Fibroblast of the aortic adventitia (primary cell): ENCODE results near the gene WDR70. TPM values are rescaled to one million over a fixed set of nuclear protein-coding genes. Genes with fewer than 3 reads are reported as not detected.
"Not testable (repeated sequence)": the region's sequence is repeated elsewhere in the genome, so short reads cannot be mapped to it uniquely, and the experiment has no call there.

Experiments
- DNase-seq: peaks from one replicate; pipeline ENCODE4 v3.0.0-alpha.2; 2010; ENCODE audit warnings: low read depth
- H3K4me3 ChIP-seq: 2 replicates; pipeline ENCODE4 v1.5.1; 2011; ENCODE audit warnings: low read depth, mild to moderate bottlenecking, control low read depth, low read length, moderate library complexity
- total RNA-seq: library from RNA; depleted of rRNA; stranded (reverse); fragments of >200 nt; gene quantifications from 2 replicates; pipeline ENCODE4 v1.2.3, GENCODE V29; 2012; ENCODE audit warnings: low replicate concordance
- TF ChIP-seq, protein P1 (sequence below): IDR thresholded peaks from 2 replicates; pipeline ENCODE4 v1.5.1; 2011; ENCODE audit warnings: mild to moderate bottlenecking, low read length, control low read depth, inconsistent platforms; ENCODE audit not compliant: insufficient read depth

WDR70 gene
- total RNA-seq, 1 donor = 24.6 TPM

DNA sequence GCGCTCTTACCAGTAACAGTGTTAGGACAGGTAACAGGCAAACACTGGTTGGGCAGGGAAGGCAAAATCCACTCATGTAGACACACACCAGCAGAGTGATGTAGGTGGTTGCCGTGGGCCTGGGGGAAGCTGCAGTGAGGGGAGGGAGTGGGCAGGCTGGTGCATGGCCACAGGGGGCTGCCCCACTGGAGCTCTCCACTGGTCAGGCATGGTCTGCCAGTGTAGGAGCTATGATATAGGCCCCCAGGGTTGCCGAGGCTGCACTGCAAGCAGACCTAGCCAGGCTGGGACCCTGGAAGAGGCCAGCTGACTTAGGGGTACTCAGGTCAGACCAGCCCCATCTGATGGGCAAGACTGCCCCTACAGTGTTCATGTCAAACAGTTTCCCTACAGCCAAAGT, 306.1 kb downstream of the WDR70 start:
- H3K4me3 ChIP-seq = no peak overlapping the region
- TF ChIP-seq, protein P1, sequence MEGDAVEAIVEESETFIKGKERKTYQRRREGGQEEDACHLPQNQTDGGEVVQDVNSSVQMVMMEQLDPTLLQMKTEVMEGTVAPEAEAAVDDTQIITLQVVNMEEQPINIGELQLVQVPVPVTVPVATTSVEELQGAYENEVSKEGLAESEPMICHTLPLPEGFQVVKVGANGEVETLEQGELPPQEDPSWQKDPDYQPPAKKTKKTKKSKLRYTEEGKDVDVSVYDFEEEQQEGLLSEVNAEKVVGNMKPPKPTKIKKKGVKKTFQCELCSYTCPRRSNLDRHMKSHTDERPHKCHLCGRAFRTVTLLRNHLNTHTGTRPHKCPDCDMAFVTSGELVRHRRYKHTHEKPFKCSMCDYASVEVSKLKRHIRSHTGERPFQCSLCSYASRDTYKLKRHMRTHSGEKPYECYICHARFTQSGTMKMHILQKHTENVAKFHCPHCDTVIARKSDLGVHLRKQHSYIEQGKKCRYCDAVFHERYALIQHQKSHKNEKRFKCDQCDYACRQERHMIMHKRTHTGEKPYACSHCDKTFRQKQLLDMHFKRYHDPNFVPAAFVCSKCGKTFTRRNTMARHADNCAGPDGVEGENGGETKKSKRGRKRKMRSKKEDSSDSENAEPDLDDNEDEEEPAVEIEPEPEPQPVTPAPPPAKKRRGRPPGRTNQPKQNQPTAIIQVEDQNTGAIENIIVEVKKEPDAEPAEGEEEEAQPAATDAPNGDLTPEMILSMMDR = no peak
- no peak for DNase-seq

DNA sequence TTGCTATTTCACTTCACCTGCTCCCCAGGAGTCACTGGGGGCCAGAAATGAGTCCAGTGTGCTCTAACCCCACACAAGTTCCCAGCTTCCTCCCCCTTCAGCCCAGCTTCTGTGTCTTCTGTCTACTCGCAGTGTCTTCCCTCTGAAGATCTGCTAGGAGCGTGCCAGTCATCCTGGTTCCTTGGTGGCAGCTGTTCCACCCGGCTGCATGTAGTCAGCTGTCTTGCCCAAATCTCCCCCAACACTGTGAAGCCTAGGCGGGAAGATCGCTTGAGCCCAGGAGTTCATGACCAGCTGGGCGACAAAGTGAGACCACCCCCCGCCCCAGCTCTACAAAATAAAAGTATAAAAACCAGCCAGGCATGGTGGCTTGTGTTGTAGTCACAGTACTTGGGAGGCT, 306.7 kb downstream of the WDR70 start:
- TF ChIP-seq, protein P1 = no peak
- H3K4me3 ChIP-seq = no peak overlapping the region
- no peak for DNase-seq

DNA sequence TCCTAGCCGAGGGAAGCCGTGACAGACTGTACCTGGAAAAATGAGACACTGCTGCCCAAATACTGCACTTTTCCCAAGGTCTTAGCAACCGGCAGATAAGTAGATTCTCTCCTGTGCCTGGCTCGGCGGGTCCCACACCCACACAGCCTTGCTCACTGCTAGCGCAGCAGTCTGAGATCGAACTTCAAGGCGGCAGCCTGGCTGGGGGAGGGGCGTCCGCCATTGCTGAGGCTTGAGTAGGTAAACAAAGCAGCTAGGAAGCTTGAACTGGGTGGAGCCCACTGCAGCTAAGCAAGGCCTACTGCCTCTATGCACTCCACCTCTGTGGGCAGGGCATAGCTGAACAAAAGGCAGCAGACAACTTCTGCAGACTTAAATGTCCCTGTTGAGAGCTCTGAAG, 309.8 kb downstream of the WDR70 start:
- not testable (repeated sequence) for DNase-seq, H3K4me3 ChIP-seq

DNA sequence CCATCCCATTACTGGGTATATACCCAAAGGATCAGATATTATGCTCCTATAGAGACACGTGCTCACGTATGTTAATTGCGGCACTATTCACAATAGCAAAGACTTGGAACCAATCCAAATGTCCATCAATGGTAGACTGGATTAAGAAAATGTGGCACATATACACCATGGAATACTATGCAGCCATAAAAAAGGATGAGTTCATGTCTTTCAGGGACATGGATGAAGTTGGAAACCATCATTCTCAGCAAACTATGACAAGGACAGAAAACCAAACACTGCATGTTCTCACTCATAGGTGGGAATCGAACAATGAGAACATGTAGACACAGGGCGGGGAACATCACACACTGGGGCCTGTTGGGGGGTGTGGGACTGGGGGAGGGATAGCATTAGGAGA, 315.2 kb downstream of the WDR70 start:
- not testable (repeated sequence) for DNase-seq, H3K4me3 ChIP-seq

DNA sequence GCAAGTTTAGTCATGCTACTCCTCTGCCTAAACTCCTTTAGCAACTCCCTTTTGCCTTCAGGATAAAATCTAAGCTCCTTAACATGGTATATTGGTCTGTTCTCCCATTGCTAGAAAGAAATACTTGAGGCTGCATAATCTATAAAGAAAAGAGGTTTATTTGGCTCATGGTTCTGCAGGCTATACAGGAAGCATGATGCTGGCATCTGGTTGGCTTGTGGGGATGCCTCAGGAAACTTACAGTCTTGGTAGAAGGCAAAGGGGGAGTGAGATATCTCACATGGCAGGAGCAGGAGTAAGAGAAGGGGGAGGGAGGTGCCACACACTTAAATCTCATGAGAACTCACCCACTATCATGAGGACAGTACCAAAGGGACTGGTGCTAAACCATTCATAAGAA, 315.7 kb downstream of the WDR70 start:
- no peak for DNase-seq
- TF ChIP-seq, protein P1 = no peak
- H3K4me3 ChIP-seq = no peak overlapping the region

DNA sequence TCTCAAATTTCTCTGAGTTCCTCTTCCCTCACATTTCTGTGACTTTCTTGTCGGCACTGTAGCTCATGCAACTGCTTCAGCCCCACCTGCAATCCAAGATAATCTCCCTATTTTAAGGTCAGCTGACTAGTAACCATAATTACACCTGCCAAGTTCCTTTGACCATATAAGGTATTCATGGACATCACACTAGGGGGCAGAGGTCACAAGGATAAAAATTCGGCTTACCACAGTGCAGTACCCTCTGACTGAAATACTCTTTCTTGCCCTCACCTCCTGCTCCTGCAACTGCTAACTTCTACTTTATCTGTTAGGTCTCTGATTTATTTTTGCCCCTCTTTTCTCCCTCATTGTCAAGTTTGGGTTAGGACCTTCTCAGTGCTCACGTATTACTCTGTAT, 316.5 kb downstream of the WDR70 start:
- TF ChIP-seq, protein P1 = no peak
- H3K4me3 ChIP-seq = no peak overlapping the region
- DNase-seq = no peak

DNA sequence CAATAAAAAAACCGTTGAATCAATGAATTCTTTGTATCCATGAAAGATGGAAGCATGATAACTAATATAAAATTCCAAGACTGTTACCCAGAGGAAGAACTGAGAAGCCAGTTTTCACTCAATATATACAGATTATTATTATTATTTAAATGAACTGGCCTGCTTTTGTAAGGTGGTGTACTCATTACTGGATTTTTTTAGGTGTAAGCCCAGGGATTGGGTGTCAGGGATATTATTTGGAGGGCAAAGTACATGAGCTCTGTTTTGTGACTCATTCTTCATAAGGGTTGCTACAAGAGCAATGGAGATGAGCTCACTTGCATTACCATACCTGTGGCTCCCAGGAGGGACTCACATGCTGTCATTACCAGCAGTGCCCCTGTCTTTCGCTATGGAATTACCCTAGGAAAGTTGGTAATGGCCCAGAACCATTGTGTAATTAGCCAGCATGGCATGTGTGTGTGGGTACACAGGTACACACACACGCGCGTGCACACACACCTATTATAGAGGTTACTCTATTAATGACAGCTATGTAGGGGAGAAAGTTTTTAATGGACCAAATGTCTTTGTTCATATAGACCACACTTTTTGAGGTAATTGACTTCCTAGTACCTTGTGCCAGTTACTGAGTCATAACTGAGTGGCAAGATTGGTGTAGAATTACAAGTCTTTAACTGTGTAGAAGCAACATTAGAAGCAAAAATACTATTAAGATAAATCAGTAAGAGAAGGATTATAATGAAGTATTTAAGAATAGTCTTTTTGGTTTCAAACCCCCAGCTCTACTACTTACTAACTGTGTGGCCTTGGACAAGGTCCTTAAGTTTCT, 317.3 kb downstream of the WDR70 start:
- H3K4me3 ChIP-seq = no peak overlapping the region
- TF ChIP-seq, protein P1 = no peak
- peak; percentile 61 for DNase-seq

DNA sequence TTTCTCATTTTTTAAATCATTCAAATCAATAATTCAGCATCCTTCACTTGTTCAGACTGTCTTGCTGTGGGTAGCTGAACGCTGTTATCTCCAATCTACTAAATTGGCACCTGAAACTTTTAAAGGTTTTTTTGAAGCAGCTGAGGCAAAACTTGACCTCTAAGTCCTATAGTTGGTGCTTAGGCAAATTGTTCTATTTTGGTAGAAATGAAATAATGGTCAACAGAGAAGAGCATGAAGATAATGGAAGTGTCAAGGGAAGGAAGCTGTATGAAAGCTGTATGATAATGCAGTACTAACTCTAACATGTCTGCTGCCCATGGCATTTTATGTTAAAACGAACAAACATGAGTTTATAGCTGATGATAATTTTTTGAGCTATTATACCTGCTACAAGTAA, 322.8 kb downstream of the WDR70 start:
- TF ChIP-seq, protein P1 = no peak
- DNase-seq = no peak
- H3K4me3 ChIP-seq = no peak overlapping the region
